ENCODE results near the gene ESRRG.

DNA sequence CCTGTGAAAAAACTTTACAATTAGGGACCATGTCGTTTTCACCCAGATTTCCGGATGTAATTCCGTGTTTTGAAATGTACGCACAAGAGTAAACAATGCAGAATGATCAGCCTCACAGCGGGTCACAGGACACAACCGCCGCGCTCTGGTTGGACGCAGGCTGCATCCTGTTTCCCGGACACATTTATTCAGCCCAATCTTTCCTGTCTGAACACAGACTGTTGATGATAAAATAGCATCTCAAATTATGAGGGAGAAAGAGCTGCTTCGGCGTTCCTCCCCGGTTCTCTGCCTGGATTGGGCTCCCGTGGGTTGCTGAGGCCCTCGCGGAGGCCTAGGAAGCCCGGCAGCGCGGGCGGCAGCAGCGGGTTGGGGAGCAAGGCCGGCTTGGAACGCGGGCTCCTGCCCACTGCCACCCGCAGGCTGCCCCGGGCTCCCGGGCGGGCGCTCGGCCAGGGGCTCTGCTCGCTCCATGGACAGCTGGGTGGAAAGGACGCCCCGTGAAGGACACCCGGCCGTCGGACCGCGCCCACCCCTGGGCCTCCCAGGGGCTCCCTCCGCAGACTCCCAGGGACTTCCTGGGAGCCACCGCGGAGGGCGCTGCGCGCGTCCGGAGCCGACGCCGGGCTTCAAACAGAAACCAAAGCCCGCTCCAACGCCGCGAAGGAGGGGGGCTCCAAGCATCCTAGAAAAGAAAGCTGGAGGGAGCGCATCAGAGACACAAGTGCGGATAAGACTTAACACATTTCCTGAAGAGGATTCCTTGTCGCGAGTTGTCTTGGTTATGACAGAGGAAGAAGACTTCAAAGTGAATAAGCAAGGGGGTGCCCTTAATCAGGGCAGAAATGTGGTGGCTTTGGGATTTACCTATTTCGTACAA lies 122.3 kb downstream of the ESRRG start:
- TF ChIP-seq POLR2A (IDR thresholded peaks at IDR 0.05; ENCODE audit: low read length) (peak; percentile 51), GATA1 (IDR thresholded peaks at IDR 0.05; ENCODE audit: low read depth, low read length) (no peak)
